ENCODE data around the gene DENND6B.

DENND6B gene

DNA sequence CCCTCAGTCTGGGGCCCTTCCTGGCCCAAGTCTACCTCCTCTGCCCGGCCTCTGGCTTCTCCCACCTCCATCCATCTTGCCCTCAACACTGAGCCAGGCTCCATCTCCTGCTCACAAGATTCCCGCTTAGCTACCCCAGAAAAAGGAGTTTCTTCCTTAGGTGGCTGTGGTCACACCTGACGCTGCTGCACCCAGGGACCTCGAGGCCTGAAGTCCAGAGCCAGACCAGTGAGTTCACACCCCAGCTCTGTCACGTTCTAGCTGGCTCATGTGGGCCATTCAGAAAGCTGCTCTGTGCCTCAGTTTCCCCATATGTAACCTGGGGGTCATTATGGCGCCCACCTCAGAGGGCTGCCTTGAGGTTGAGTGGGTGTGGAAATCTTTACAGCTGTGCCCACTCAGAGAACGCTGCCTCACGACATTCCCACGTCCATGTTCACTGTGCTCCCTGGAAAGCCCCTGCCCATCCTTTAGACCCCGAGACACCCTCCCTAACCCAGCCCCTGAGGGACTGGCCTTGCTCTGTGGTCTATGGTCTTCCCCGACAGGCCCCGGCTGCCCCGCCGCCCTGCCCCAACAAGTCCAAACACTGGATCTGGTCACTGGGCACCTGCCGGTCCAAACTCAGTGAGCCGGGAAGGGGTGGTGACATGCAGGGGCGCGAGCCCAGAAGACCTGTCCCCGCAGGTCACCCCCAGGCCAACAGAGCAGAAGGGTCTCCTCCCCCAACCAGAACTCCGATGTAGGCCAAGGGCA lies 29.1 kb downstream of the DENND6B start:
- Histone ChIP-seq H3K4me3 (ENCODE audit: low read depth, low read length) (no peak overlapping the region), H3K27me3 (ENCODE audit: insufficient read depth, low read depth, severe bottlenecking) (no peaks in the 10 kb centered on the region), H3K36me3 (peaks cover 47% of the 10 kb centered on the region), H3K27ac (no peak overlapping the region; the same call in 1 of the 2 replicates), H3K9me3 (ENCODE audit: severe bottlenecking) (no peaks in the 10 kb centered on the region)
- no peak for DNase-seq
- TF ChIP-seq, protein P1, sequence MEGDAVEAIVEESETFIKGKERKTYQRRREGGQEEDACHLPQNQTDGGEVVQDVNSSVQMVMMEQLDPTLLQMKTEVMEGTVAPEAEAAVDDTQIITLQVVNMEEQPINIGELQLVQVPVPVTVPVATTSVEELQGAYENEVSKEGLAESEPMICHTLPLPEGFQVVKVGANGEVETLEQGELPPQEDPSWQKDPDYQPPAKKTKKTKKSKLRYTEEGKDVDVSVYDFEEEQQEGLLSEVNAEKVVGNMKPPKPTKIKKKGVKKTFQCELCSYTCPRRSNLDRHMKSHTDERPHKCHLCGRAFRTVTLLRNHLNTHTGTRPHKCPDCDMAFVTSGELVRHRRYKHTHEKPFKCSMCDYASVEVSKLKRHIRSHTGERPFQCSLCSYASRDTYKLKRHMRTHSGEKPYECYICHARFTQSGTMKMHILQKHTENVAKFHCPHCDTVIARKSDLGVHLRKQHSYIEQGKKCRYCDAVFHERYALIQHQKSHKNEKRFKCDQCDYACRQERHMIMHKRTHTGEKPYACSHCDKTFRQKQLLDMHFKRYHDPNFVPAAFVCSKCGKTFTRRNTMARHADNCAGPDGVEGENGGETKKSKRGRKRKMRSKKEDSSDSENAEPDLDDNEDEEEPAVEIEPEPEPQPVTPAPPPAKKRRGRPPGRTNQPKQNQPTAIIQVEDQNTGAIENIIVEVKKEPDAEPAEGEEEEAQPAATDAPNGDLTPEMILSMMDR (IDR thresholded peaks at IDR 0.05; ENCODE audit: low read depth, low read length) = no peak

DNA sequence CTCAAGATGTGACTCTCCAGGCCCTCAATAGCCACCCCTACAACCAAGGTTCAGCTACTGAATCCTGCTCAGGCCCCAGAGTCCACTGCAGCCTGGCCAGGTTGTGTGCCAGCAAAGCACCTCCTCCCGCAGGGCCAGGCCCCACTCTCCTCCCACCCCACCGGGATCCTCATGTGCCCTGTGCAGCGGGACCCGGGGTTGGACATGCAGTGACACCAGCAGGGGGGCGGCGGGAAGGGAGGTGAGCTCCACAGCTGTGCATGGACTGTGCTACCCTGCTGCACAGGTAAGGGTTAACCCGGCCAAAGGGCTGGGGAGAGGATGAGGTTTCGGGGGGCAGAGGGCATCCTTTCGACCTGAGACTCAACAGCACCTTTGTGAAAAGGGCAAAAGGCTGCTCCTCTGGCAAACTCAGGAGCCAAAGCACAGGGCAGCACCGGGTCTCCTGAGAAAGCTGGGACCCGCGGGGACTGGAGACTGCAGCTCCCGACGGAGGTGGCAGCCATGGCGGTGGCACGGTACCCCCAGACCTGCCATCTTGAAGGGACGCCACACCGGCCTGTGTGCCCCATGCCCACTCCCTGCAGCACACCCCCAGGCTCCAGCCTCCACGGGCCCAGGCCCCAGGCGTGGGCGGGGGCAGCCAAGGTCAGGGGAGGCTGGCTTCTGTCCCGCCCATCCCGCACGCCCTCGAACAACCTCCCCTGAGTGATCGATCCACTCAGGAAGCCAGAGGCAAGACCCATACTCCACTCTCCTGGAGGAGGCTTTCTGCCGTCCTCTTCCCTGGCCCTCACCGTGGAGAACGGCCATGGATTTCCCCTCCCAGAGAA lies 29.9 kb downstream of the DENND6B start:
- peak overlapping the region; percentile 24 for H3K27ac ChIP-seq
- TF ChIP-seq, protein P1 (IDR thresholded peaks at IDR 0.05; ENCODE audit: low read depth, low read length) = no peak

DNA sequence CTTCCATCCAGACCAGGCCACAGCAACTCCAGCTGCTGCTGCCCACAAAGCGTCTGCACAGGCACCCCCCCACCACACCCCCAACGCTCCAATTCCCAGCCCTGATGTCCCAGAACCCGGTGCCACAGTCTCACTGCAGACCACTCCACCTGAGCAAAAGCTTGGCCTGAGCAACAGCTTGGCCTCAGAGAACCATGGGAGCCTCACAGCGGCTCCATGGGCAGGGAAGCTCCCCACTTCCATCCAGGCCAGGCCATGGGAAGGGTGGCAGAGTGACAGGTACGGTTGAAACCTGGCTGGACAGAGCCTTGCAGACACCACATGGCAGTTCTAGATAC lies 32.5 kb downstream of the DENND6B start:
- H3K27me3 ChIP-seq (ENCODE audit: insufficient read depth, low read depth, severe bottlenecking) = no peaks in the 10 kb centered on the region
- no peak overlapping the region for H3K4me3 ChIP-seq (ENCODE audit: low read depth, low read length)
- DNase-seq = no peak

More for the DNA sequence above, 29.9 kb downstream of the DENND6B start:
- Histone ChIP-seq H3K36me3 (peaks cover 42% of the 10 kb centered on the region), H3K9me3 (ENCODE audit: severe bottlenecking) (no peaks in the 10 kb centered on the region), H3K4me3 (ENCODE audit: low read depth, low read length) (no peak overlapping the region), H3K27me3 (ENCODE audit: insufficient read depth, low read depth, severe bottlenecking) (no peaks in the 10 kb centered on the region)
- peak; percentile 69 for DNase-seq

DNA sequence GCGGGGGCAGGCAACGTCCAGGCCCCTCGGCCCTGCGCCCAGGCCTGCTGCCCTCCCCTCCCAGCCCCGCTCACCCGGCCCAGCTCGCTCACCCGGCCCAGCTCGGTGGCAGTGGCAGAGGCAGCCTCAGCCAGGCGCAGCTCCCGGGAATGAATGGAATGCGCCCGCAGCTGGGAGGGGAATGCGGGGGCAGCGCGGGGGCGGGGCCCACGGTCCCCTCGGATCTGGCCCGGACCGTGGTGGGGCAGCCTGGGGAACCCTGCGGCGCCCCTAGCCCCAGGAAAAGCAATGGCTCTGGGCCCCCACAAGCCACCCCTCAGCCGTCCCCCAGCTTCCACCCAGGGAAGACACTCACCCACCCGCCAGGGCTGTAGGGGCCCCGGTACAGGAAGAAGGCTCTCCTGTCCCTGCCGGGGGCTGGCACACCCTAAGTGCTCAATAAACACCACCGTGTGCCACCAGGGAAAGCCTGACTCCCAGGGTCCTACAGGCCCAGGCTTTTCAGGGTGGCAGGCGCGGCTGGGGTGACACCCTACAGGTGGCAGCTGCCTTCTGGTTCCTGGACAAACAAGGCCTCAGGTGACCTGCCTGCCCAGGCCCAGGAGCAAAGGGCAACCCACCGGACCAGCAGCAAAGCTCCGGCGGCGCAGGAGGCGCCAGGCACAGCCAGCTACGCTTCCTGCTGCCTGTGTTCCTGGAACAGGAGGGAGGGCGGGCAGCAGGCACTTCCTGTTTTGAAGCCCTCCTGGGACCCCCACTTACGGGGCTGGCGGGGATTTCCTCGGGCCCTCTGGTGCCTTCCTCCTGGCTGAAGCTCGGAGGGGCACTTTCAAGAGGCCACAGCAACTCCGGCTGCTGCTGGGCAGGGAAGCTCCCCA lies 33.1 kb downstream of the DENND6B start:
- H3K27ac ChIP-seq = no peak overlapping the region
- H3K36me3 ChIP-seq = peaks cover 50% of the 10 kb centered on the region
- H3K27me3 ChIP-seq (ENCODE audit: insufficient read depth, low read depth, severe bottlenecking) = no peaks in the 10 kb centered on the region
- DNase-seq = no peak
- H3K4me3 ChIP-seq (ENCODE audit: low read depth, low read length) = no peak overlapping the region
- TF ChIP-seq, protein P1 (IDR thresholded peaks at IDR 0.05; ENCODE audit: low read depth, low read length) = no peak
- H3K9me3 ChIP-seq (ENCODE audit: severe bottlenecking) = no peaks in the 10 kb centered on the region

More for the DNA sequence above, 32.5 kb downstream of the DENND6B start:
- no peaks in the 10 kb centered on the region for H3K9me3 ChIP-seq (ENCODE audit: severe bottlenecking)
- H3K27ac ChIP-seq = no peak overlapping the region
- TF ChIP-seq, protein P1 (IDR thresholded peaks at IDR 0.05; ENCODE audit: low read depth, low read length) = no peak
- peaks cover 46% of the 10 kb centered on the region for H3K36me3 ChIP-seq

DNA sequence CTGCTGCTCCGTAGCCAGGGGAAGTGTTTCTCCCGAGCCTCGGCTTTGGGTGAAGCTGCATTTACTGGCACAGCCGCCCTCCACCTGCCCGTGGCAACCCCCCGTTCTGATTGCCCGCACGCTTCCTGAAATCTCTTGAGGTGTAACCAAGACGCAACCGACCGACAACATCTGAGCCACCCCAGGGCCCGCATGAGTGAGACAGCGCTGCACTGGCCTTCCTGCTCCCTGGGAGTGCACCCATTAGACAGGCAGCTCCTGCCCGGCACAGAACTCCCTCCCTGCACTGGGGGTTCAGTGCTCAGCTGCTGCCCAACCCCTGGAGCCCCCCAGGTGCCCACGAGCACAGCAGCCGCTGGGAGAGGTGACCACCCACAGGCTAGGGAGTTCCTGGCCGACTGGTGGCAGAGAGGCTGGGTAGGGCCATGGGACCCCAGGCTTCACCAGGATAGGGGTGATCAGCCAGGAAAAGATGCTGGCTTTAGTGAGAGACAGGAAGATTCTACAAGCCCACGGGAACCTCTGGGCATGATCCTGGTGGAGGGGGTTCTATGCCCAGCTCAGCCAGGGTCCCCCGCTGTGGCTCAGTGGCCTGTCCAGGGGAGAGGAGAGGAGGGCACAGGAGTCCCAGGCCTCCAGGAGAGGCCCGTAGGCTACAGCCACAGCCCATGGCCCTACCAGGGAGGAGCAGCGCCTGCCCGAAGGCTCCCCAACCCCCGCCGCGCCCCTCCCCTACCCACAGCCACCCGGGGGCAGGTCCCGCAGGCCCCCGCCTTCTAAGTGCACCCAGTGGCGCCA lies 34.0 kb downstream of the DENND6B start:
- DNase-seq = no peak
- TF ChIP-seq, protein P1 (IDR thresholded peaks at IDR 0.05; ENCODE audit: low read depth, low read length) = no peak
- Histone ChIP-seq H3K36me3 (peaks cover 57% of the 10 kb centered on the region), H3K9me3 (ENCODE audit: severe bottlenecking) (no peaks in the 10 kb centered on the region), H3K4me3 (ENCODE audit: low read depth, low read length) (no peak overlapping the region), H3K27me3 (ENCODE audit: insufficient read depth, low read depth, severe bottlenecking) (no peaks in the 10 kb centered on the region), H3K27ac (no peak overlapping the region)
